ENCODE data around the gene FAM120B. TPM values are rescaled to one million over a fixed set of nuclear protein-coding genes. Genes with fewer than 3 reads are reported as not detected.

The FAM120B gene
- total and polyA plus RNA-seq, 2 experiments from 2014 or later = 7.2 to 16.7 TPM

DNA sequence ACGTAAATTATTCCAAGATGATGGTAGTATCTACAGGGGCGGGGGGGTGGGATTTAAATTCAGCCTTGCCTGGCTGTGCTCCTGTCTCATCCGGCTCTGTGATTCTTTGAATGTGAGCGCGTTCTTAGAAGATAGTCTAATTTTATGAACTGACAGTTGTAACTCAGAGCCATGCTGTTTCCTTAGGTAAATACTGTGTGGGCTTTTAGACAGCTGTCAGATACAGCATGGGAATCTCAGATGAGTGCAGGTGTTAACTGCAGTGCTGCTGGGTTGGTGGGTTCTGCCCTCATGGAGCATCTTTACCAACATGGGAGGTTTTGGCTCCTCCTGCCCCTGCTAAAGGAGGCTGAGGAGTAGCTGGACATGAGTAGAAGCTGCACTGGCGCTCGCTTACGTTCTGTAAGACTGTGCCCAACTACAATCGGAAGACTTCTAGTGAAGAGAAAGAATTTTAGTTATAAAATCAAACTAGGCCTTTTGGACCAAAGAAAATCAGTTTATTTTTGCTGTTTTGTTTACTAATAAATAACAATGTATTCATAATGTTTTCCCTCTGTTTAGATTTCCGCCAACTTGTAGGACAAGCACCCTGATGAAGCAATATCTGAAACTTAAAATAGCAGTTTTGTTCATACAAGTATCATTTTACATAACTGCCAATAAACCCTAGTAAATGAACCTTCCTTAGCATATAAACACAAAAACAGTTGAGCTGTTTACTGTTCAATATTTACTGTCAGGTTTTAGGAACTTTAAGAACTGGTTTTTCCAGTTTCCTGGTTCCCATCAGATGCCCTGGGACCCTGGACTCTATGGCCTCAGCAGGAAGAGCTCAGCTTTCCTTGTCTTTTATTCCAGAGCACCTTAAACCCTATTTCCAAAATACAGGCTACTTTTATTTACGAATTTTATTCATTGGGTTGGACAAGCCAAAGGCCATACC, 66.1 kb downstream of the FAM120B start (continued):
- TF ChIP-seq, protein P1, sequence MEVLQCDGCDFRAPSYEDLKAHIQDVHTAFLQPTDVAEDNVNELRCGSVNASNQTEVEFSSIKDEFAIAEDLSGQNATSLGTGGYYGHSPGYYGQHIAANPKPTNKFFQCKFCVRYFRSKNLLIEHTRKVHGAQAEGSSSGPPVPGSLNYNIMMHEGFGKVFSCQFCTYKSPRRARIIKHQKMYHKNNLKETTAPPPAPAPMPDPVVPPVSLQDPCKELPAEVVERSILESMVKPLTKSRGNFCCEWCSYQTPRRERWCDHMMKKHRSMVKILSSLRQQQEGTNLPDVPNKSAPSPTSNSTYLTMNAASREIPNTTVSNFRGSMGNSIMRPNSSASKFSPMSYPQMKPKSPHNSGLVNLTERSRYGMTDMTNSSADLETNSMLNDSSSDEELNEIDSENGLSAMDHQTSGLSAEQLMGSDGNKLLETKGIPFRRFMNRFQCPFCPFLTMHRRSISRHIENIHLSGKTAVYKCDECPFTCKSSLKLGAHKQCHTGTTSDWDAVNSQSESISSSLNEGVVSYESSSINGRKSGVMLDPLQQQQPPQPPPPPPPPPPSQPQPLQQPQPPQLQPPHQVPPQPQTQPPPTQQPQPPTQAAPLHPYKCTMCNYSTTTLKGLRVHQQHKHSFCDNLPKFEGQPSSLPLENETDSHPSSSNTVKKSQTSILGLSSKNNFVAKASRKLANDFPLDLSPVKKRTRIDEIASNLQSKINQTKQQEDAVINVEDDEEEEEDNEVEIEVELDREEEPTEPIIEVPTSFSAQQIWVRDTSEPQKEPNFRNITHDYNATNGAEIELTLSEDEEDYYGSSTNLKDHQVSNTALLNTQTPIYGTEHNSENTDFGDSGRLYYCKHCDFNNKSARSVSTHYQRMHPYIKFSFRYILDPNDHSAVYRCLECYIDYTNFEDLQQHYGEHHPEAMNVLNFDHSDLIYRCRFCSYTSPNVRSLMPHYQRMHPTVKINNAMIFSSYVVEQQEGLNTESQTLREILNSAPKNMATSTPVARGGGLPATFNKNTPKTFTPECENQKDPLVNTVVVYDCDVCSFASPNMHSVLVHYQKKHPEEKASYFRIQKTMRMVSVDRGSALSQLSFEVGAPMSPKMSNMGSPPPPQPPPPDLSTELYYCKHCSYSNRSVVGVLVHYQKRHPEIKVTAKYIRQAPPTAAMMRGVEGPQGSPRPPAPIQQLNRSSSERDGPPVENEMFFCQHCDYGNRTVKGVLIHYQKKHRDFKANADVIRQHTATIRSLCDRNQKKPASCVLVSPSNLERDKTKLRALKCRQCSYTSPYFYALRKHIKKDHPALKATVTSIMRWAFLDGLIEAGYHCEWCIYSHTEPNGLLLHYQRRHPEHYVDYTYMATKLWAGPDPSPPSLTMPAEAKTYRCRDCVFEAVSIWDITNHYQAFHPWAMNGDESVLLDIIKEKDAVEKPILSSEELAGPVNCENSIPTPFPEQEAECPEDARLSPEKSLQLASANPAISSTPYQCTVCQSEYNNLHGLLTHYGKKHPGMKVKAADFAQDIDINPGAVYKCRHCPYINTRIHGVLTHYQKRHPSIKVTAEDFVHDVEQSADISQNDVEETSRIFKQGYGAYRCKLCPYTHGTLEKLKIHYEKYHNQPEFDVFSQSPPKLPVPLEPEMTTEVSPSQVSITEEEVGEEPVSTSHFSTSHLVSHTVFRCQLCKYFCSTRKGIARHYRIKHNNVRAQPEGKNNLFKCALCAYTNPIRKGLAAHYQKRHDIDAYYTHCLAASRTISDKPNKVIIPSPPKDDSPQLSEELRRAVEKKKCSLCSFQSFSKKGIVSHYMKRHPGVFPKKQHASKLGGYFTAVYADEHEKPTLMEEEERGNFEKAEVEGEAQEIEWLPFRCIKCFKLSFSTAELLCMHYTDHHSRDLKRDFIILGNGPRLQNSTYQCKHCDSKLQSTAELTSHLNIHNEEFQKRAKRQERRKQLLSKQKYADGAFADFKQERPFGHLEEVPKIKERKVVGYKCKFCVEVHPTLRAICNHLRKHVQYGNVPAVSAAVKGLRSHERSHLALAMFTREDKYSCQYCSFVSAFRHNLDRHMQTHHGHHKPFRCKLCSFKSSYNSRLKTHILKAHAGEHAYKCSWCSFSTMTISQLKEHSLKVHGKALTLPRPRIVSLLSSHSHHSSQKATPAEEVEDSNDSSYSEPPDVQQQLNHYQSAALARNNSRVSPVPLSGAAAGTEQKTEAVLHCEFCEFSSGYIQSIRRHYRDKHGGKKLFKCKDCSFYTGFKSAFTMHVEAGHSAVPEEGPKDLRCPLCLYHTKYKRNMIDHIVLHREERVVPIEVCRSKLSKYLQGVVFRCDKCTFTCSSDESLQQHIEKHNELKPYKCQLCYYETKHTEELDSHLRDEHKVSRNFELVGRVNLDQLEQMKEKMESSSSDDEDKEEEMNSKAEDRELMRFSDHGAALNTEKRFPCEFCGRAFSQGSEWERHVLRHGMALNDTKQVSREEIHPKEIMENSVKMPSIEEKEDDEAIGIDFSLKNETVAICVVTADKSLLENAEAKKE (CRISPR knock-in tag; IDR thresholded peaks at IDR 0.05) = no peak

DNA sequence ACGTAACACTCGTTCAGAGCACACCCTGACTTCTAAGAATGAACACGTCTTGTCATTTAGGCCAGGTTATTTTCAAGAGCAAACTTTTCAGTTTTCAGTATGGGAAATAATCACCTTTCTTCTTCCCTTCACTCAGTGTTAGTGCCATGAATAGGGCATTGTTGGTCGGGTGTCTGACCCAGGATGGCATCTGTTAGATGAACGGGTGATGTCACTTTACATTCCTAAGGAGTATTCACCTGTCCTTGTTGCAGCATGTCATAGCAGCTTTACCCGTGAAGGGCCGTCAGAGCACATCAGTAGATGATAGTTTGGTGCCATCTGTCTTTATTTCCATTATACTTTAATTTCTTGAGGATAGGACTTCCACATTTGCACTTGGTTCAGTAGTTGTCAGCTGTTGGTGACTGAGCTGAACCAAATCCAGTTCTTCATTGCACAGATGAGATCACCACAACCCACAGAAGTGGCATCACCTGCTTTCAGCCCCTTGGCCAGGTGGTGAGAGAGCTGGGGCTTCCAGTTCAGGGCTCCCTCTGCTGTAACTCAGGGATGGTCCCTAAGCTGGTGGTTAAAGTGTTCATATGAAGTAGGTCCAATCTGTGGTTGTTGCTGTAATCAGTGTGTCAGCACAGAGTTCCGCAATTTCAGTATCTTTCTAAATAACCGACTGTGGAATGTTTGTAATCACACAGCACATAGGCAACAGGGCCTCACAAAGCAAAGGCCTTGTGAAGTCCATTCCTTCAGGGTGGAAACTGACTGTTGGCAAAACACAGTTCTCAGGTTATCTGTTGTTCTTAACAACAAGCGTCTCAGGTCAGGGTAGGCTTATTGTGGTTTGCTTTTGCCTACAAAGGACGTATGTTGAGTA, 68.2 kb downstream of the FAM120B start:
- Histone ChIP-seq H3K4me1 (ENCODE audit: insufficient read depth) (peaks cover 4% of the 10 kb centered on the region; the same call in 1 of the 2 replicates), H4K20me1 (replicated peaks; ENCODE audit: insufficient read depth) (no peaks in the 10 kb centered on the region), H3K9me2 (ENCODE audit: insufficient read depth) (no peaks in the 10 kb centered on the region), H2AFZ (no peak overlapping the region), H3K79me2 (replicated peaks; ENCODE audit: insufficient read depth) (no peaks in the 10 kb centered on the region), H3K36me3 (ENCODE audit: insufficient read depth) (no peaks in the 10 kb centered on the region), H3K4me3 (no peak overlapping the region), H3K27ac (ENCODE audit: low read depth) (no peak overlapping the region), H3K27me3 (ENCODE audit: insufficient read depth) (no peaks in the 10 kb centered on the region), H3K4me2 (no peak overlapping the region), H3F3A (replicated peaks; ENCODE audit: low read depth) (no peaks in the 10 kb centered on the region)
- Mint-ChIP-seq H3K9me3 (no peaks in the 10 kb centered on the region), H3K36me3 (ENCODE audit: low read depth) (no peaks in the 10 kb centered on the region; the same call in 2 of the 3 replicates), H3K27ac (no peak overlapping the region), H3K4me3 (no peak overlapping the region), H3K4me1 (peaks cover 22% of the 10 kb centered on the region), H3K27me3 (ENCODE audit: insufficient read depth, low read depth, poor library complexity) (peaks cover 4% of the 10 kb centered on the region)
- DNase-seq (ENCODE audit: low spot score) = no peak
- no peak for ATAC-seq
- TF ChIP-seq ZNF114 (CRISPR knock-in tag; IDR thresholded peaks at IDR 0.05) (no peak), NANOG (IDR thresholded peaks at IDR 0.05; ENCODE audit: borderline replicate concordance) (no peak), EZH2 (IDR thresholded peaks at IDR 0.05; ENCODE audit: low read depth, unreplicated experiment) (no peak), STAT1 (IDR thresholded peaks at IDR 0.05; ENCODE audit: unreplicated experiment) (no peak), ZNF331 (CRISPR knock-in tag; IDR thresholded peaks at IDR 0.05; ENCODE audit: low read depth) (no peak)
- TF ChIP-seq, protein P1 (CRISPR knock-in tag; IDR thresholded peaks at IDR 0.05) = no peak

Data from GM23338 (cell line).